Measurements from ENCODE around the gene OLFML3.

DNA sequence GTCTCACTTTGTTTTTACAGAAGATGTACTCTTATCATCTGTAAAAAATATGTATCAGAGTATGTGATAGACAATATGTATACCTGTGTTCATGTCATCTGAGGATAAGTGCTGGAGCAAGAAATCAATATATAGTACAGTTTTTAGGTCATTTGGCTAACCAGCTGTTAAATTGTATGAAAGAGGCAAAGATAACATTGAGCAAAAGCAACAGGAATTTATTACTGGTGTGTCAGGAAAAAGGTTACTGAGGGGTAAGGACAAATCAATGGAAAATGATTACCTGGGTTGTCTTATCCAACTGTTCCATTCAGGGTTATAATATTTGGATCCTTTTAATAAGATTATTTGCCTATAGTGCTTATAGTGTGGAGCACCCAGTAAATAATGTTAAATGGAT lies 45.3 kb upstream of the OLFML3 start:
- TF ChIP-seq, protein P1, sequence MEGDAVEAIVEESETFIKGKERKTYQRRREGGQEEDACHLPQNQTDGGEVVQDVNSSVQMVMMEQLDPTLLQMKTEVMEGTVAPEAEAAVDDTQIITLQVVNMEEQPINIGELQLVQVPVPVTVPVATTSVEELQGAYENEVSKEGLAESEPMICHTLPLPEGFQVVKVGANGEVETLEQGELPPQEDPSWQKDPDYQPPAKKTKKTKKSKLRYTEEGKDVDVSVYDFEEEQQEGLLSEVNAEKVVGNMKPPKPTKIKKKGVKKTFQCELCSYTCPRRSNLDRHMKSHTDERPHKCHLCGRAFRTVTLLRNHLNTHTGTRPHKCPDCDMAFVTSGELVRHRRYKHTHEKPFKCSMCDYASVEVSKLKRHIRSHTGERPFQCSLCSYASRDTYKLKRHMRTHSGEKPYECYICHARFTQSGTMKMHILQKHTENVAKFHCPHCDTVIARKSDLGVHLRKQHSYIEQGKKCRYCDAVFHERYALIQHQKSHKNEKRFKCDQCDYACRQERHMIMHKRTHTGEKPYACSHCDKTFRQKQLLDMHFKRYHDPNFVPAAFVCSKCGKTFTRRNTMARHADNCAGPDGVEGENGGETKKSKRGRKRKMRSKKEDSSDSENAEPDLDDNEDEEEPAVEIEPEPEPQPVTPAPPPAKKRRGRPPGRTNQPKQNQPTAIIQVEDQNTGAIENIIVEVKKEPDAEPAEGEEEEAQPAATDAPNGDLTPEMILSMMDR (IDR thresholded peaks at IDR 0.05; ENCODE audit: control extremely low read depth in 1 of 3, insufficient read depth in 1 of 3, low read depth in 1 of 3, low read length in 3 of 3) = no peak
- TF ChIP-seq POLR2A (IDR thresholded peaks at IDR 0.05; ENCODE audit: control extremely low read depth in 1 of 2, low read depth in 2 of 2, low read length in 2 of 2) (no peak), CHD2 (IDR thresholded peaks at IDR 0.05; ENCODE audit: low read length) (no peak), MAFK (IDR thresholded peaks at IDR 0.05; ENCODE audit: low read depth, low read length) (no peak), EP300 (IDR thresholded peaks at IDR 0.05; ENCODE audit: borderline replicate concordance in 1 of 2, low read depth in 2 of 2, low read length in 2 of 2) (no peak), JUN (IDR thresholded peaks at IDR 0.05; ENCODE audit: low read depth, low read length) (no peak)
- TF ChIP-seq, protein P2, sequence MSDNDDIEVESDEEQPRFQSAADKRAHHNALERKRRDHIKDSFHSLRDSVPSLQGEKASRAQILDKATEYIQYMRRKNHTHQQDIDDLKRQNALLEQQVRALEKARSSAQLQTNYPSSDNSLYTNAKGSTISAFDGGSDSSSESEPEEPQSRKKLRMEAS (IDR thresholded peaks at IDR 0.05) = no peak

Measured in H1 (cell line).